Spleen (tissue), 7 donors: ENCODE results near the gene HDAC4.

Experiments used
- CTCF ChIP-seq, 11 experiments: fragments of 200-600 bp in 7 of 11; fragments of 450-650 bp in 4 of 11; sonication (generic) in 4 of 11; IDR thresholded peaks in 8 of 11; conservative IDR thresholded peaks in 3 of 11; 1 replicate in 7 of 11; 2 replicates in 4 of 11; pipeline versions ENCODE4 v1.4.0 to v1.8.0; 2016 to 2021; ENCODE audit warnings: antibody characterized with exemption in 11 of 11, inconsistent platforms in 4 of 11, mild to moderate bottlenecking in 1 of 11
- POLR2A ChIP-seq, 3 donors: fragments of 450-650 bp; IDR thresholded peaks; one replicate each; pipeline ENCODE4 v1.5.1; 2017; ENCODE audit warnings: antibody characterized with exemption in 3 of 3, mild to moderate bottlenecking in 1 of 3
- POLR2AphosphoS5 ChIP-seq, 3 donors: sonication (generic); formaldehyde crosslinking; IDR thresholded peaks; one replicate each; pipeline ENCODE4 v1.5.1; 2017; ENCODE audit warnings: antibody characterized with exemption in 3 of 3
- donor health status: DM: no; HTN: no; CAD: no; lungs with moderate emphysema.
- donor health status: DM: no; HTN: no; CAD: no.
- donor health status: DM: no; HTN: no; CAD: no.

- TF ChIP-seq CTCF (IDR thresholded peaks at IDR 0.05 in 8 of 11, conservative IDR thresholded peaks at IDR 0.05 in 3 of 11) (no peak), POLR2A (IDR thresholded peaks at IDR 0.05) (no peak), POLR2AphosphoS5 (IDR thresholded peaks at IDR 0.05) (no peak)
Observed at GRCh38 chr2:239433777-239434403, 33.1 kb upstream of the HDAC4 start.
